Right atrium auricular region (tissue), 2 donors: ENCODE results near the gene SNX33. TPM values are rescaled to one million over a fixed set of nuclear protein-coding genes. Genes with fewer than 3 reads are reported as not detected.

Experiments used
- DNase-seq: peaks from one replicate; pipeline ENCODE4 v3.0.0-alpha.2; 2019; ENCODE audit warnings: low spot score
- H3K27ac ChIP-seq, 2 donors: fragments of 200-600 bp; sonication (generic); 1 replicate in 1 of 2; 2 replicates in 1 of 2; pipeline ENCODE4 v1.5.1; 2016 to 2019
- H3K27me3 ChIP-seq, 2 donors: fragments of 200-600 bp; sonication (generic); one replicate each; pipeline versions ENCODE4 v1.5.1 to v1.6.0; 2017 to 2019
- H3K36me3 ChIP-seq: fragments of 200-600 bp; sonication (generic); one replicate; pipeline ENCODE4 v1.5.1; 2016
- H3K4me1 ChIP-seq, 2 donors: fragments of 200-600 bp; sonication (generic); one replicate each; pipeline versions ENCODE4 v1.5.1 to v1.6.0; 2017 to 2019
- H3K4me3 ChIP-seq, 2 donors: fragments of 200-600 bp; sonication (generic); 1 replicate in 1 of 2; 2 replicates in 1 of 2; pipeline ENCODE4 v1.5.1; 2017 to 2019; ENCODE audit warnings: mild to moderate bottlenecking in 1 of 2, moderate library complexity in 1 of 2
- H3K9me3 ChIP-seq, 2 donors: fragments of 200-600 bp; sonication (generic); one replicate each; pipeline ENCODE4 v1.5.1; 2019
- total RNA-seq, 2 donors: library from RNA; depleted of rRNA; stranded (reverse); fragments of >200 nt; gene quantifications; one replicate each; pipeline ENCODE4 v1.1.0, GENCODE V29; 2016
- TF ChIP-seq, protein P1 (sequence below), 2 donors: fragments of 200-600 bp; sonication (generic); IDR thresholded peaks; one replicate each; pipeline ENCODE4 v1.5.1; 2019; ENCODE audit warnings: antibody characterized with exemption in 2 of 2

Gene SNX33, protein sequence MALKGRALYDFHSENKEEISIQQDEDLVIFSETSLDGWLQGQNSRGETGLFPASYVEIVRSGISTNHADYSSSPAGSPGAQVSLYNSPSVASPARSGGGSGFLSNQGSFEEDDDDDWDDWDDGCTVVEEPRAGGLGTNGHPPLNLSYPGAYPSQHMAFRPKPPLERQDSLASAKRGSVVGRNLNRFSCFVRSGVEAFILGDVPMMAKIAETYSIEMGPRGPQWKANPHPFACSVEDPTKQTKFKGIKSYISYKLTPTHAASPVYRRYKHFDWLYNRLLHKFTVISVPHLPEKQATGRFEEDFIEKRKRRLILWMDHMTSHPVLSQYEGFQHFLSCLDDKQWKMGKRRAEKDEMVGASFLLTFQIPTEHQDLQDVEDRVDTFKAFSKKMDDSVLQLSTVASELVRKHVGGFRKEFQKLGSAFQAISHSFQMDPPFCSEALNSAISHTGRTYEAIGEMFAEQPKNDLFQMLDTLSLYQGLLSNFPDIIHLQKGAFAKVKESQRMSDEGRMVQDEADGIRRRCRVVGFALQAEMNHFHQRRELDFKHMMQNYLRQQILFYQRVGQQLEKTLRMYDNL
- 10 to 100 TPM; 10.3 to 20.5 TPM for total RNA-seq

DNA sequence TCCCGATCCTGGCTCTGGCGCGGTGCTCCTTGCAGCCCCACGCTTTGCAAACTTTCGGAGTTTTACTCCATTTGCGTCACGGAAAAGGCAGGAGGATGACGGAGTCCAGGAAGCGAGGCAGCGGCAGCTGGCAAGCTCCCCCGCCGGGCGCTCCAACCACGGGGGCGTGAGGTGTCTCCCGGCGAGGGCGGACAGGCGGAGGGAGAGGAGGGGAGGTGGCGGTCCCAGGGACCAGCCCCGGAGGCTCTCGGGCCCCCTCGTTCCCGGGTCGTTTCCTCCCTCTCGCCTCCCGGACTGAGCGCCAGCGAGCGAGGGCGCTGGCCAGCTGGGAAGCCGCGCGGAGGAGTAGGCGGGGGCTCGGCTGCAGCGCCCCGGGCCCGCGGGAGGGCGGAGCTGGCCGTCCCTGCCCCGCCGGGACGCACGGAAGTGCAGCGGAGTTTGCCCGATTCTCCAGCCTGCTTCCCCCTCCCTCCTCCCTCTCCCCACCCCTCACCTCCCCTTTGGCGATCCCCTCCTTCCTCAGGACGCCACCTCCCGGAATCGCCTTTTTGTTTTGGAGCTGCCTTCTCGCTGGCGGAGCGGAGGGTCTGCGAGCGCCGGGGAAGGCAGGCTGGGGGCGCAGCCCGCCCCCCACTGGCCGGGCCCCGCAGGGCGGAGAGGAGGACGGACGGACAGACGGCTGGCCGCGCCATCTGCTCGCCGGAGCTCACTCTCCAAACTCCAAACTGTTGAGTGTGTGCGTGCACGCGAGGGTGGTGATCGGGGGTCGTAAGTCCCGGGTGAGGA lies at the start of gene SNX33:
Gene SNX33 (plus strand): TSS at position 543 of the 786 bp plus-strand sequence. CDS start 1,191 bp downstream, outside the sequence.
- H3K4me1 ChIP-seq: peaks cover 0 to 56% of the 10 kb centered on the region in 2 donors
- H3K9me3 ChIP-seq: no peaks in the 10 kb centered on the region
- TF ChIP-seq, protein P1, sequence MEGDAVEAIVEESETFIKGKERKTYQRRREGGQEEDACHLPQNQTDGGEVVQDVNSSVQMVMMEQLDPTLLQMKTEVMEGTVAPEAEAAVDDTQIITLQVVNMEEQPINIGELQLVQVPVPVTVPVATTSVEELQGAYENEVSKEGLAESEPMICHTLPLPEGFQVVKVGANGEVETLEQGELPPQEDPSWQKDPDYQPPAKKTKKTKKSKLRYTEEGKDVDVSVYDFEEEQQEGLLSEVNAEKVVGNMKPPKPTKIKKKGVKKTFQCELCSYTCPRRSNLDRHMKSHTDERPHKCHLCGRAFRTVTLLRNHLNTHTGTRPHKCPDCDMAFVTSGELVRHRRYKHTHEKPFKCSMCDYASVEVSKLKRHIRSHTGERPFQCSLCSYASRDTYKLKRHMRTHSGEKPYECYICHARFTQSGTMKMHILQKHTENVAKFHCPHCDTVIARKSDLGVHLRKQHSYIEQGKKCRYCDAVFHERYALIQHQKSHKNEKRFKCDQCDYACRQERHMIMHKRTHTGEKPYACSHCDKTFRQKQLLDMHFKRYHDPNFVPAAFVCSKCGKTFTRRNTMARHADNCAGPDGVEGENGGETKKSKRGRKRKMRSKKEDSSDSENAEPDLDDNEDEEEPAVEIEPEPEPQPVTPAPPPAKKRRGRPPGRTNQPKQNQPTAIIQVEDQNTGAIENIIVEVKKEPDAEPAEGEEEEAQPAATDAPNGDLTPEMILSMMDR (IDR thresholded peaks at IDR 0.05): peak; percentile 23 to 75

DNA sequence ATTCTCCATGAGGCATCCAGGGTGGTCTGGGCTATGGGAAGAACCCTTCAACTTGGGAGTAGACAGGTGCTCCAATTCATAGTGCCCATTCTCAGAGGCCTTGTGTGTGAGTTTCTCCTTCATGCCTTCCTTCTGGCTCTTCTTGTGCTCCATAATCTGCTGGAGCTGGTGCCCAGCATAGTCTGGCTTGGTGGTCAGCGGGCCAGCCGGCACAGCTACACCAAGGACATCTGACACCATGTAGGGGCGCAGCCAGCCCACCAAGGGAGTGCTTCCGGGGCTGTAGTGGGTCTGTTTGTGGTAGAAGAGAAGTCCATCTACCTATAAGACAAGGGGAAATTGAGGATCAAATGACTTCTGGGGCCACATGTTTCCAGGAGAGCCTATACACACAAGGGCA lies 49.4 kb upstream of the SNX33 start:
- Histone ChIP-seq H3K27ac (no peak overlapping the region), H3K9me3 (no peaks in the 10 kb centered on the region), H3K4me1 (peaks cover 0 to 9% of the 10 kb centered on the region in 2 donors), H3K36me3 (peaks cover 47% of the 10 kb centered on the region), H3K4me3 (no peak overlapping the region), H3K27me3 (no peaks in the 10 kb centered on the region)
- no peak for DNase-seq
- TF ChIP-seq, protein P1 (IDR thresholded peaks at IDR 0.05): no peak

More for the DNA sequence above, at the start of gene SNX33:
- Histone ChIP-seq H3K36me3 (peaks cover 9% of the 10 kb centered on the region), H3K4me3 (peak within 1 kb of the TSS; percentile 69 to 73), H3K27ac (peak within 1 kb of the TSS; percentile 95), H3K27me3 (no peaks in the 10 kb centered on the region)
- DNase-seq: peak; percentile 86

DNA sequence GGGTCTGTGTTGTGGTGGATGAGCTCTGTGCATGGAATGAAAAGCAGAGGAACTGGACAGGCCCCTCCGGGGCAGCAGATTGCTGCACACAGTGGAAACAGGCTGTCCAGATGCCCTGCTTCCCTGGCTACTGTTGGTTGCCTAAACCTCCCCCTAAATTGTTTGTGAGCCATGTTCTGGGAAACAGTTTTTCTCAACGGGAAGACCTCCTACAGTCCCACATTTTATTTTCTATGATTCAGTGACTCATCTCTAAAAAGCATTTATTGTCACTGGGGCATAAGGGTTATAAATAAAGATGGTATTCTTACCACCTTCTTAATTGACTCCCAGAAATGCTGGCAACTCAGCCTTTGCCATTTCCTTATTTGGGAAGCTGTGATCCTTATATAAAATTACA lies 48.3 kb upstream of the SNX33 start:
- H3K9me3 ChIP-seq: no peaks in the 10 kb centered on the region
- no peak for DNase-seq
- H3K27ac ChIP-seq: no peak overlapping the region
- H3K36me3 ChIP-seq: peaks cover 50% of the 10 kb centered on the region
- TF ChIP-seq, protein P1 (IDR thresholded peaks at IDR 0.05): no peak
- no peaks in the 10 kb centered on the region for H3K27me3 ChIP-seq
- no peak overlapping the region for H3K4me3 ChIP-seq
- peaks cover 0 to 9% of the 10 kb centered on the region in 2 donors for H3K4me1 ChIP-seq

DNA sequence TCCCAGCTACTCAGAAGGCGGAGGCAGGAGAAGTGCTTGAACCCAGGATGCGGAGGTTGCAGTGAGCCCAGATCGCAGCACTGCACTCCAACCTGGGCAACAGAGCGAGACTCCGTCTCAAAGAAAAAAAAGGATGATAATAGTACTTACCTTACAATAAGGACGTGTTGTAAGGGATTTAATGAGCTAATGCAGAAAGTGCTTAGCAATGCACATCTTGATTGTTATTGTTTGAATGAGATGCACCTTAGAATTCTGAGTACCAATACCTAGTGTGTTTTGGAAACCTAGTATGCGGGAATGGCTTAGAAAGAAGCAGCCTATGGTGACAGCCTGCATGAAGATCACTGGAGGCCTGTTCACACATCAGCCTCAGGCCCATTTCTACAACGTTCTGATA lies 41.7 kb upstream of the SNX33 start:
- Histone ChIP-seq H3K4me3 (no peak overlapping the region), H3K36me3 (peaks cover 64% of the 10 kb centered on the region), H3K27me3 (no peaks in the 10 kb centered on the region), H3K27ac (no peak overlapping the region), H3K4me1 (no peaks in the 10 kb centered on the region), H3K9me3 (no peaks in the 10 kb centered on the region)
- TF ChIP-seq, protein P1 (IDR thresholded peaks at IDR 0.05): no peak
- no peak for DNase-seq

DNA sequence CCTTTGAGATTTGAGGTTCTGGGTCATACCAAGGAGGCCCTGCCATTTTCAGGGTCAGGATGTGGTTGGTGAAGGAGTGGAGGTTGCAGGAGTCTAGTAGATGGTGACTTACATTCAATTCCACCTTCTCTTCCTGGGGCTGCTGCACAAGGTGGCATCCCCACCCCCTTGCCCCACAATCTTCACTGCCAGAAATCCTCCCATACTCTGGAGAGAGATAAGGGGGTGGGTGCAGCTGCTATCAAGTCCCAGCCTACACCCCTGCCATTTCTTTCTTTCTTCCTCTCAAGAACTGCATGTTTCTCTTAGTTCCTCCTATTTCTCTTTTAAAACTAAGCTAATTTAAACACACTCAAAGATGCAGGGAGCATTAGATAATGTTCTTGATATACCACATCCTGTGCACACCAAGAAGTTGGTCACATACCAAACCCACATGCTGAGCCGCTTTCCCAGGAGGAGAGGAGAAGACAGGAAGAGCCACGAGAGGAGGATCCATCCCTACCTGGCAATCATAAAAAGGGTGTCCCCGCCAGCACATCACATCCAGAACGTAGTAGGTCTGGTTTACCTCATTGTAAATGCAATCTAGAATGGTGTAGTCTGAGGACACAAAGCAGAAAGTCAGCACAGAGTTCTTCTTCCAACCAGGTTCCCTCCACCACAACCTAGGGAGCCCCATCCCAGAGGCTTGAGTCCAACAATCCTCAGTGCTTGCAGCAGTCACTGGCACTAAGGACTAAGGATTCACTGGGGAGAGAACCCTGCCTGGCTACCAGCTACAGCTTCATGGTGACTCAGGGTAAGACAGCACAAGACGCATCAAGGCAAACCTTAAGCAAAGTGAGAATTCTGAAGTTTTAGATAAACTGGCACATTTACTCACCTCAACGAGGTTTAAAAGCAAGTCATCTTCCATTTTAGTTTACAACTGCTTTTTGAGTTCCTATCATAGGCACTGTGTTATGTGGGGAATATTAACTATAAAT lies 40.7 kb upstream of the SNX33 start:
- TF ChIP-seq, protein P1 (IDR thresholded peaks at IDR 0.05): no peak
- no peaks in the 10 kb centered on the region for H3K4me1 ChIP-seq
- DNase-seq: no peak

More for the DNA sequence above, 40.7 kb upstream of the SNX33 start:
- Histone ChIP-seq H3K9me3 (no peaks in the 10 kb centered on the region), H3K4me3 (no peak overlapping the region), H3K27ac (no peak overlapping the region), H3K27me3 (no peaks in the 10 kb centered on the region), H3K36me3 (peaks cover 62% of the 10 kb centered on the region)
